ENCODE measurements around the gene GTF2I. TPM values are rescaled to one million over a fixed set of nuclear protein-coding genes. Genes with fewer than 3 reads are reported as not detected.
"Not testable (repeated sequence)": the region's sequence is repeated elsewhere in the genome, so short reads cannot be mapped to it uniquely, and the experiment has no call there.

GTF2I gene
- total RNA-seq, 1 donor from 2014 or later: 168 TPM

GRCh38 chr7:74726309-74727101, 69.0 kb downstream of the GTF2I start:
- peaks cover 10% of the 10 kb centered on the region for H3K79me2 ChIP-seq (ENCODE audit: insufficient read depth, low read length)
- H3K9me3 Mint-ChIP-seq (ENCODE audit: unreplicated experiment): no peaks in the 10 kb centered on the region
- no peak overlapping the region for H2AFZ ChIP-seq (ENCODE audit: low read depth, low read length)
- H3K27ac Mint-ChIP-seq (ENCODE audit: unreplicated experiment): peak overlapping the region; percentile 19
- no peak overlapping the region for H3K4me3 ChIP-seq (ENCODE audit: insufficient read depth, low read depth, low read length)
- no peak overlapping the region for H3K4me3 Mint-ChIP-seq (ENCODE audit: unreplicated experiment)
- H3K27me3 Mint-ChIP-seq (ENCODE audit: low read depth, unreplicated experiment): no peaks in the 10 kb centered on the region
- no peak overlapping the region for H3K4me2 ChIP-seq (ENCODE audit: low read length)
- no peaks in the 10 kb centered on the region for H3K4me1 ChIP-seq (ENCODE audit: insufficient read depth, low read length)
- TF ChIP-seq CTCF (IDR thresholded peaks at IDR 0.05; ENCODE audit: insufficient read depth, low read depth, low read length): no peak
- no peak overlapping the region for H3K27ac ChIP-seq (ENCODE audit: low read depth, low read length)
- DNase-seq (ENCODE audit: low read depth) (no peak), FAIRE-seq (no peak)
- H3K36me3 ChIP-seq (ENCODE audit: insufficient read depth, low read length): peaks cover 22% of the 10 kb centered on the region
- no peaks in the 10 kb centered on the region for H3K9me3 ChIP-seq (ENCODE audit: insufficient read depth, low read depth, low read length)
- H3K27me3 ChIP-seq (ENCODE audit: insufficient read depth, low read length): no peaks in the 10 kb centered on the region
- H3K4me1 Mint-ChIP-seq (ENCODE audit: low read depth, unreplicated experiment): no peaks in the 10 kb centered on the region
- no peaks in the 10 kb centered on the region for H4K20me1 ChIP-seq (ENCODE audit: insufficient read depth, low read length)
- no peak overlapping the region for H3K9ac ChIP-seq (ENCODE audit: low read length)
- peaks cover 5% of the 10 kb centered on the region for H3K36me3 Mint-ChIP-seq (ENCODE audit: low read depth, unreplicated experiment)

GRCh38 chr7:74728686-74729085, 71.2 kb downstream of the GTF2I start:
- not testable (repeated sequence) for H3K9me3 Mint-ChIP-seq (ENCODE audit: unreplicated experiment); H3K36me3 ChIP-seq (ENCODE audit: insufficient read depth, low read length); H3K79me2 ChIP-seq (ENCODE audit: insufficient read depth, low read length); H3K4me3 ChIP-seq (ENCODE audit: insufficient read depth, low read depth, low read length); H3K4me3 Mint-ChIP-seq (ENCODE audit: unreplicated experiment); H3K4me2 ChIP-seq (ENCODE audit: low read length); H3K27ac ChIP-seq (ENCODE audit: low read depth, low read length); H3K9me3 ChIP-seq (ENCODE audit: insufficient read depth, low read depth, low read length); H4K20me1 ChIP-seq (ENCODE audit: insufficient read depth, low read length); H3K27me3 ChIP-seq (ENCODE audit: insufficient read depth, low read length); FAIRE-seq; H2AFZ ChIP-seq (ENCODE audit: low read depth, low read length); DNase-seq (ENCODE audit: low read depth); H3K36me3 Mint-ChIP-seq (ENCODE audit: low read depth, unreplicated experiment); H3K27me3 Mint-ChIP-seq (ENCODE audit: low read depth, unreplicated experiment); H3K4me1 Mint-ChIP-seq (ENCODE audit: low read depth, unreplicated experiment); H3K9ac ChIP-seq (ENCODE audit: low read length); H3K27ac Mint-ChIP-seq (ENCODE audit: unreplicated experiment); H3K4me1 ChIP-seq (ENCODE audit: insufficient read depth, low read length)

- H3K36me3 ChIP-seq (ENCODE audit: insufficient read depth, low read length); H3K27me3 Mint-ChIP-seq (ENCODE audit: low read depth, unreplicated experiment); H3K4me3 ChIP-seq (ENCODE audit: insufficient read depth, low read depth, low read length); H3K4me1 ChIP-seq (ENCODE audit: insufficient read depth, low read length); H3K4me3 Mint-ChIP-seq (ENCODE audit: unreplicated experiment); H3K27me3 ChIP-seq (ENCODE audit: insufficient read depth, low read length); H2AFZ ChIP-seq (ENCODE audit: low read depth, low read length); DNase-seq (ENCODE audit: low read depth); H3K36me3 Mint-ChIP-seq (ENCODE audit: low read depth, unreplicated experiment); H3K4me1 Mint-ChIP-seq (ENCODE audit: low read depth, unreplicated experiment); H4K20me1 ChIP-seq (ENCODE audit: insufficient read depth, low read length); H3K9me3 ChIP-seq (ENCODE audit: insufficient read depth, low read depth, low read length); H3K27ac ChIP-seq (ENCODE audit: low read depth, low read length); H3K27ac Mint-ChIP-seq (ENCODE audit: unreplicated experiment); H3K9ac ChIP-seq (ENCODE audit: low read length); FAIRE-seq; H3K79me2 ChIP-seq (ENCODE audit: insufficient read depth, low read length); H3K9me3 Mint-ChIP-seq (ENCODE audit: unreplicated experiment); H3K4me2 ChIP-seq (ENCODE audit: low read length): not testable (repeated sequence)
Observed at GRCh38 chr7:74730186-74730585, 72.7 kb downstream of the GTF2I start.

- not testable (repeated sequence) for H3K27ac ChIP-seq (ENCODE audit: low read depth, low read length); H2AFZ ChIP-seq (ENCODE audit: low read depth, low read length); H3K27me3 ChIP-seq (ENCODE audit: insufficient read depth, low read length); H3K9me3 ChIP-seq (ENCODE audit: insufficient read depth, low read depth, low read length); DNase-seq (ENCODE audit: low read depth); H3K4me1 Mint-ChIP-seq (ENCODE audit: low read depth, unreplicated experiment); H3K4me1 ChIP-seq (ENCODE audit: insufficient read depth, low read length); H3K36me3 Mint-ChIP-seq (ENCODE audit: low read depth, unreplicated experiment); H3K9me3 Mint-ChIP-seq (ENCODE audit: unreplicated experiment); H3K27ac Mint-ChIP-seq (ENCODE audit: unreplicated experiment); FAIRE-seq; H3K36me3 ChIP-seq (ENCODE audit: insufficient read depth, low read length); H3K4me2 ChIP-seq (ENCODE audit: low read length); H3K79me2 ChIP-seq (ENCODE audit: insufficient read depth, low read length); H3K9ac ChIP-seq (ENCODE audit: low read length); H3K4me3 ChIP-seq (ENCODE audit: insufficient read depth, low read depth, low read length); H4K20me1 ChIP-seq (ENCODE audit: insufficient read depth, low read length); H3K4me3 Mint-ChIP-seq (ENCODE audit: unreplicated experiment); H3K27me3 Mint-ChIP-seq (ENCODE audit: low read depth, unreplicated experiment)
Observed at GRCh38 chr7:74739974-74740703, 82.6 kb downstream of the GTF2I start.

- H3K36me3 Mint-ChIP-seq (ENCODE audit: low read depth, unreplicated experiment); H3K4me2 ChIP-seq (ENCODE audit: low read length); FAIRE-seq; H3K4me1 ChIP-seq (ENCODE audit: insufficient read depth, low read length); H4K20me1 ChIP-seq (ENCODE audit: insufficient read depth, low read length); H3K4me3 Mint-ChIP-seq (ENCODE audit: unreplicated experiment); H3K79me2 ChIP-seq (ENCODE audit: insufficient read depth, low read length); H3K27ac ChIP-seq (ENCODE audit: low read depth, low read length); H3K27me3 ChIP-seq (ENCODE audit: insufficient read depth, low read length); H3K9me3 ChIP-seq (ENCODE audit: insufficient read depth, low read depth, low read length); H3K27ac Mint-ChIP-seq (ENCODE audit: unreplicated experiment); H3K9me3 Mint-ChIP-seq (ENCODE audit: unreplicated experiment); H3K9ac ChIP-seq (ENCODE audit: low read length); H2AFZ ChIP-seq (ENCODE audit: low read depth, low read length); DNase-seq (ENCODE audit: low read depth); H3K4me1 Mint-ChIP-seq (ENCODE audit: low read depth, unreplicated experiment); H3K4me3 ChIP-seq (ENCODE audit: insufficient read depth, low read depth, low read length); H3K36me3 ChIP-seq (ENCODE audit: insufficient read depth, low read length); H3K27me3 Mint-ChIP-seq (ENCODE audit: low read depth, unreplicated experiment): not testable (repeated sequence)
Observed at GRCh38 chr7:74743936-74744557, 86.5 kb downstream of the GTF2I start.
